Stimulated activated CD4-positive, alpha-beta T cell treated with anti-CD3 and anti-CD28 coated beads, Interleukin-2, amount 100 ng/mL, for 48 hours (primary cell): ENCODE measurements around the gene PDE5A.
"Not testable (repeated sequence)": the region's sequence is repeated elsewhere in the genome, so short reads cannot be mapped to it uniquely, and the experiment has no call there.

Experiments used
- DNase-seq, 2 donors: peaks; one replicate each; pipeline ENCODE4 v3.0.0-alpha.2; 2020

The PDE5A gene

DNA sequence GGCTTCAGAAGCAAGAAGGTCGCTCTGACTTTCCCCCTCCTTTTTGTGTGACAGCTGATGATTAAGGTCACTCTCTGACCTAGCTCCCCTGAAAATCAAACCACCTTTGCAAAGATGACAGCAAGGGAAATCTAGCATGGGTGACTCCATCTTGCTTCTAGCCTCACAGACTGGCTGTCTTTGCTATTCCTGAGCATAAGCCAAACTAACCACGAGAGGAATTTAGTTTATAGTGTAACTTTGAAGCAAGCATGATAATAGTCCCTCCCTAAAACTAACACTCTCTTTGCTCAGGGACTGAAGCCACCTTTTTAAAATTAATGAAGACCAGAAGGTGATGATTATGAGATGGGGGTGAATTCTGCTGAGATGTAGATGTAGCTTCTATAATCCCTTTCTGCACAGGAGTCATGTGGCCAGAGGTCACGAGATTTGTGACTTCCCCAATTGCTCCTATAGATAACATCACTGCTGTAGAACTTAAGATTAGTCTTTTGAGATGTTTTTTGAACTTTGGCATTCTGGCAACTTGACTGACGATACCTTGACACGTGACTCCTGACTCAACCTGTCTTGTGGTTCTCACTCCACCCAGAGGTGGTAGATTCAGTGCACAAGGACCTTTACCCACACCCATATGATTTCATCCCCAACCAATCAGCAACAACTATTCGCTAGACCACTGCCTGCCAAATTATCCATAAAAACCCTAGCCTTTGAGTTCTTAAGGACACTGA is 14.9 kb upstream of the PDE5A start:
- DNase-seq = no peak

DNA sequence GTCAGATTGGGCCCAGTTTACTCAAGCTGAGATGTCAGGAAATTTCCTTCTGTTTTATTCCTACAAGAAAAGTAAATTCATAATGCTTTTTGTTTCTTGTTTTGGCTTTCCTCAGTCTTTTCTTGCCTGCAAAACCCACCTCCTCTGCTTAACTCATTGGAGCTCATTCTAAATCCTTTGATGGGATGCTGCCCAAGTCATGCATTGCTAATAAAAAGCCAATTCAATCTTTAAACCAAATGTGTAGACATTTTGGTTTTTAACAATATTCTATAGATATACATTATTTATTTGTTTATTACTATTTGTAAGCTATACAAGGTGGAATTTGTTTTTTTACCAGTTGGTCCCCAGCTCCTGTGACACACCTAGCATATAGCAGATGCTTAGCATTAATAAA is 13.2 kb upstream of the PDE5A start:
- no peak for DNase-seq

DNA sequence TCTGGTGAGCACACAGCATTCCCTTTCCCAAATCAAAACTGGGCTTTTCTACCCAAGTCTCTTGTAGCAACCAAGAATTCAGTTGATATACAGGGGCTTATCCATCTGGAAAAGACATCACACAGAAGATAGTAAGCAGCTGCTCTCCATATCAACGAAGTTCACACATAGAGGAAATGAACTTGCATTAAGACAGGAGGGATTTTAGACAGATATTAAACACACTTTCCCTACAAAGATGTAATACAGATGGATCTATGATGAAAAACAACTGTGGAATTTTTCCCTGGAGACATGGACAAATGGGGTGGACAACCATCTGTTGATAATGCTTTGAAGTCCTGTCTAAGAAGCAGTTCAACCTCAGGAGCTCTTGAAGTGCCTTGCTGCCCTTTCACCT is 9.8 kb upstream of the PDE5A start:
- no peak for DNase-seq

DNA sequence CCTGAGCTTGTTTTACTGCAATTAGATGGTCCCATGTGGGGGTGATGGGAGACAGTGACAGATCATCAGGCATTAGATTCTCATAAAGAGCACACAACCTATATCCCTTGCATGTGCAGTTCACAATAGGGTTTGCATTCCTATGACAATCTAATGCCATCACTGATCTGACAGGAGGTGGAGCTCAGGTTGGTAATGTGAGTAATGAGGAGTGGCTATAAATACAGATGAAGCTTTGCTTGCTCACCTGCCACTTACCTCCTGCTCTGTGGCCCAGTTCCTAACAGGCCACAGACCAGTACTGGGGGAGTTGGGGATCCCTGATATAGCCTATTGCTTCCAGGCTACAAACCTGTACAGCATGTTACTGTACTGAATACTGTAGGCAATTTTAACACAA is 8.2 kb upstream of the PDE5A start:
- not testable (repeated sequence) for DNase-seq

DNA sequence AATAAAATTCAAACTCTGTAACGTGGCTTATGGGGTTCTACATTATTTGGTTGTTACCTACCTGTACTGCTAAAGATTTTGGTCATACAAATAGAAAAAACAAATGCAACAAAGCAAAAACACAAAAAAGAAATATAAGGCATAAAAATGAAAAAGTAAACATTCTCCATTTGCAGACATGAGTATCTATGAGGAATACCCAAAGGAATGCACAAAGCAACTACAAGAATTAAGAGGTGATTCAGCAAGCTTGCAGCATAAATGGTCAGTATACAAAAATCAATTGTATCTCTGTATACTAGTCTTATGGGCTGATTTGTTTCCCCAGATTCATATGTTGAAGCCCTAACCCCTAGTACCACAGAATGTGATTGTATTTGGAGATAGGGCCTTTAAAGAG is 3.6 kb upstream of the PDE5A start:
- no peak for DNase-seq

DNA sequence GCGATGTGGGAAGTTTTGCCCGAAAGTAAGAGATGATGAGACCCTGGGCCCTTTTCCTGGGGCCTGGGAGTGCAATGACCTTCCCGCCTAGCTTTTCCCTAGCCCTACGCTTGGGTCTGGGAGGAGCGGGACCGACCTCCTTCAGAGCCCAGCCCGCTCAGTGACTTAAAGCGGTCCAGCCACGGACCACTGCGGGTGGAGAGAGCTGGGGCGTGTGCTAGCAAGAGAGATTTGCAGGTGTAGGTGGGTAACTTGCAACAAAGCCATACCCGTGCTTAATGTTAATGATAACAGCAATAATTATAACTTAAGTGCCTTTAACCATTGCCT is 503 bp upstream of the PDE5A start:
- no peak for DNase-seq

DNA sequence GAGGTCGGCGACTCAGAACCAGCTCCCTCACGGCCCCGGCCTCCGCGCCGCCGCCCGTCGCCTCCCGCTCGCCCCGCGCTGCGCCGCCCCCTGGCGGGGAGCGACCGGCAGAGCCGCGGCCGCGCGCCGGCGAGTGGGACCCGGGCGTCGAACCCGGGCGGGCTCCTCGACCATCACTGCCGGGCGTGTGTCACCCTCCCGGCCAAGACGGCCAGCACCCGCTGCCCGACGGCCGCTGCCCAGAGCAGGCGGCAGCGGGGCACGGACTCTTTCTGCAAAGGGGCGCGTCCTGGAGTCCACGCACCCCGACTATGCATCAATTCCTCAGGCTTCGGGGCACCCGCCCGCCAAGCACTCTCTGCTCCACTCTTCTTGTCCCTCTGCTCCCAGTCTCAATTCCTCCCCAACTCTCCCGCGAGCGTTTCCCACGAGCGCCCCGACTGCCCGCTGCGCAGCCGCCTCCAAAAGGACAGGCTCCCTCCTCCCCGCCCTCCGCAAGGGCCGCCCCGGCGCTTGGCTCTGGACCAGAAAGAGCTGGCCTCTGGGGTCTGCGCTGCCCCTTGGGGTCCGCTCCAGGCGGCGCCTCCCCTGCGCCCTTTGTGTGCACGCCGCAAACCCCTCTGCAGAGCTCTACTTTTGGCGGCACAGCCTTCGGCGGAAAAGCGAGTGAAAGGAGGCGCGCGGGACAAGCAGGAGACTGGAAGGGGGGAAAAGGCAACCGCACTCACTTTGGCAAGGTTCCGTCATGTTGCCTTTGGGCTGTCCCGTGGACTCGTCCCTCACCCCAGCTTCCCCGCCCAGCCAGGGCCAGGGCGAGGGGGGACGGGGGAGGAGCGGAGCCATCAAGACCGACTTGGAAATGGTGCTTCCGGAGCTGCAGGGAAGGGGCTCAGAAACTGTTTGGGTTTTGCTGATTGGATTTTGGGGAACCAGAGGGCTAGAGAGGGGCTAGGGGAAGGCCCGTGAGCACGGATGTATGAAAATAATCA is 1.0 kb downstream of the PDE5A start:
- peak; percentile 49 to 56 for DNase-seq

DNA sequence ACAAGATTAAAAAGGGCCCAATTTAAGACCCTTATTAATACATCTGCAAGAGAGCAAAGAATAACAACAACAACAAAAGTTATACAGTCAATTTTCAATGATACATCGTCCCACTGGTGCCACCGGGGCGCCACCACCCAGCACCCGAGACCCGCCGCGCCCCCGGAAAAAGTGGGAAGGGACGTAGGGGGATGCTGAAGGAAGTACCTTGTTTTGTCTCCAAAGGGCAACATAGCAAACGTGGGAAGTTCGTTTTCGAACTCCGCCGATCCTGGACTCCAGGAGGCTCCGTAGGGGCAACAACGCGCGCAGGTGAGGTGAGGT is 1.7 kb downstream of the PDE5A start:
- DNase-seq = no peak

DNA sequence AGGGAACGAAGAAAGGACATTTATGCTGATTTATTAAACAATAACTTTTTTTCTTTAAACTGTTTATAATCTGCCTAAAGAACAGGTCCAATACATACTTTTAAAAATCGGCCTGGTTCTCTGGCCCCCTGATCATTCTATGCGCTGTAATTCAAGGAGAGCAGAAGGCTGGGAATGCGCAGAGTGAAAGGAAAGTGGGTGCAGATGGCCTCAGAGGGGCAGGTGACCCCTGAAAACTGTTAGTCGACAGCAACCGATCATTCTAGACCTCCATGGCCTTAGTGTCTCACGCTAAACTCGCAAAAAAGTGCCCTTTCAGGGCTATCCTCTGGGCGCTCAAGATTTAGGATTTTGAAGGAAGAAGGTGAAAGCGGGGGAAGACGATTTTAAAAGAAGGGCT is 2.2 kb downstream of the PDE5A start:
- DNase-seq = no peak

DNA sequence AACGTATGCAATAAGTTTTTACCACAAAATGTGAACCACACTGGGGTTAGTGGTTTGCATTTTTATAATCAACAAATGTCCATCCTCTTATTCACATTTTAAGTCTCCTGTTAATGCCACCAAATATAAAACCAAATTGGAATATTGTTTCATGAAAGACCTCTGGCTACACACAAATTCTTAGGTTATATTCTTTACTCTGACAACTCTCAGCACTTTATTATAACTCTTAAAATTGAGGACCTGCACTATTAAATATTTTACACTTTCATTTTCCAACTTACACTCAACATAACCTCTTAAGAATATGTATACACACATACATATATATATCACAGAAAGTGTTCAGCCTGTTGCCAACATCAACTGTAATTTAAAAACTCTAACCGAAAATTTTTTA is 2.8 kb downstream of the PDE5A start:
- DNase-seq = no peak

DNA sequence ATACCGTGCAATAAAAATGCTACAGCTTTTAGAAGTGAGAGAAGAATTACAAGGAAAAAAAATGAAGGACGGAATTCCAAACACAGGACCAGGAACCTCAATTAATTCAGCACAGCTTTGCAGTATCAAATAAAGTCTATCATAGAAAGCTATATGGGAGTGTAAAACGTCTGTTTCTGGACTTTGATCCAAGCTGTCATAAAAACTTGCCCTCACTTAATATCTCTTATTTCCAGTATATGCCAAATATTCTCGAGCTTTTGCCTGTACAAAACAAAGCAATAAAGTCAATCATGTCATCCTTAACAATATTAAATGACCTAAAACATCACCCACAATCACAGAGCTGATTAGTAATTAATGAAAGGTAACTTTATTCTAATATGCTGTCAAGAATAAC is 4.2 kb downstream of the PDE5A start:
- no peak for DNase-seq

DNA sequence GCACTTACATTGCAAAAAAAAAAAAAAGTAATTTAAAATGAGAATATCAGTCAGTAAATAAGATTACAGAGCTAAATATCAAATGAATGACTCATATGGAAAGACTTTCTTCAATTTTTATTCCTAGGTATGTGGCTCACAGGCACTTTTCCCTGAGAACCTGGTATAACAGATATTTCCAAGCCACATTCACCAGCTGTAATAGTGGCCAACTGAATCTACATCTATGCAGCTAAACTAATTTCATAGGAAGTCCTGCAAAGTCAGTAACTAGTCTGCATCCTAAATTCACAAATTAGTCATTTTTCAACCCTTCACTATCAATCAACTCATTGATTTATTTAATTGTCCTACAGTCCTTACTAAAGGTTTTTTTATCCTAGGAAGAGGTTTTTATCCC is 5.6 kb downstream of the PDE5A start:
- DNase-seq = no peak

DNA sequence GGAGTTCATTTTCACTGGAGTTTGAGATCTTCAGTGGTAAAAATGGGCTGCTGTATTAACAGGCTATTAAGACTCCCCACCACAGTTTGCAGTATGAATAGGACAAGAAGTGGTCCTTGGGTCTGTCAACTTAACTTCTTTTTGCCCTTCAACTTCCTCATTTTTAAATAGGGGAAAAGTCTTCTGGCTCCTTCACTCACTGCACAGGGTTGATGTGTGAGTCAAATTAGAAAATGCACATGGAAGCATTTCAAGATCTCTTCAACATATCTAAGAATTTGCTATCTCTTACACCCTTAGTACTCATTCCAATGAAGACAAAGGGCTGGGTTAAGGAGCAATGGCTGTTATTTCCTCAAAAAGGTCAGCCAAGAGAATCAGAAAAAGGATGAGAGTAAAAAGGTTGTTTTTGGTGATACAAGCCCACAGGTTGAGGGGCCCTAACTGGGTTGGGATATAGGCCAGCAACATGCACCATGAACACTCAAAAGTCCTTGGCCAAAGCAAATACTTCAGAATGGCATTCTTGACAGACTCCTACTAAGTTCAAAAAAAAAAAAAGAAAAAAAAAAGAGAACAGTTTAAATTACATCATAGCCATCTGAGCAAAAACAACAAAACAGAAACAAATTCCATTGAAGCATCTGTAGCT is 13.4 kb downstream of the PDE5A start:
- DNase-seq = no peak

DNA sequence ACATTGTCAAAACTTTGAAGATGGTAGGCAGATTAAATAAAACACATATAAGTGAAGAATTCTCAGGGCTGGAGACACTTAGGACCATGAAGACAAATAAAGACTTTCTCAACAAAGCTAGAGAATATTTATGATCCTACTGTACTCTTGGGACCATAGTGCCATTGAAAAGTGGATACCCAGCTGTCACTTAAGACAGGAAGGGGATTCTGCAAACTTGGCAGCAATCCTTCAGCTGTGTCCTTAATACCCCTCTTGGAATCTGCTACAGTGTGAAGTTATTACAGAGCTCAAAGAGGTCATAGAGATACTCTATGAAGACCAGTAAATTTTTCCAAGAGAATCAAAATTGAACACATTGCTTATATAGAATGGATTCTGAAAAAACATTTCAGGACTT is 24.3 kb downstream of the PDE5A start:
- no peak for DNase-seq

DNA sequence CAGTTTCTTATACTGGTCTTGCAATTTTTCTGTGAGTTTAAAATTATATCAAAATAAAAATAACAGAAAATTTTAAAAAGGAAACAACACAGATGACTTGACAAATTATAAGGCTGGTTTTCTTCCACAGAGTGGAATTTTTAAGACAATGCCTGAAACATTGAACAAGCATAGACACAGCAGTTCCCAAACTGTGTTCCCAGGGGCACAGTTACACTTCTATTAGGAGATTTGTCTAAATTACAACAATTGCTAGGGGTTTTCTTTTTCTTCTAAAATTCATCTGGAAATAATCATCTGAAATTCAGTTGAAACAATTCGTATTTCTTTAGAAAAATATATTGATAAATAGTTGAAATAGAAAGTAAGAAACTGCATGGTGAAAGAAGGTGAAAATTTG is 26.2 kb downstream of the PDE5A start:
- no peak for DNase-seq

DNA sequence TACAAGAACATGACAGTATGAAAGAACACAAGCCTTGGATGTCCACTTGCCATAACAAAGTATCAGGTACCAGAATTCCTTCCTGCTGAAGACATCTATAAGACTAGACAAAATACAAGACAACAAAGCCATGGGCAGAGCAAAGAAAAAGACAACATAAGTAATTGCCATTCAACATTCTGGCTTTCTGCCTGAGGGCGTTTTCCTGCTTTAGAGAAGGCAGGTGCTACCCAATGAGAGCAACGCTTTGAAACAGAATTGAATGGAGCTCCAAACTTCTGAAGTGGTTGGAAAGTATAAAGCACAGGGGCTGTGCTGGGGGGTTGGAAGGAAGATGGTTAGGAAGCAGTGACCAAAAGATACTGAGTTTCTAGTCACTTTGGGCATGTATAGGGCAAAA is 30.1 kb downstream of the PDE5A start:
- no peak for DNase-seq

DNA sequence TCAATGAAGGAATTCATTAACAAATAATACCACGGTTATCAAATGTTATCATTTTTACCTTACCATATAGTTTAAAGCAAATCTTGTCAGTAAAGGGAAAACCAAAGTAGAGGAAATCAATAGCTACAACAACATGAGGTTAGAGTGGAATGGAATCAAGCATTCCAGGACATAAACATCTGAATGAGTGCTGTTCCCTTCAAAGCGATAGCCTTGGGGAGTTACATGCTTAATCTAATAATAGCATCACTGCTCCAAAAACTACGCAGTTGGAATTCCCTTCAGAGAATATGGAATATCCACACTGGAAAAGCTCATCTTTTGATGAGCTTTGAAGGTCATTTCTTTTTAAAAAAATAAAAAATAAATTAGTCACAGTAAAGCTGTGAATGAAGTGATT is 31.2 kb downstream of the PDE5A start:
- DNase-seq = no peak

DNA sequence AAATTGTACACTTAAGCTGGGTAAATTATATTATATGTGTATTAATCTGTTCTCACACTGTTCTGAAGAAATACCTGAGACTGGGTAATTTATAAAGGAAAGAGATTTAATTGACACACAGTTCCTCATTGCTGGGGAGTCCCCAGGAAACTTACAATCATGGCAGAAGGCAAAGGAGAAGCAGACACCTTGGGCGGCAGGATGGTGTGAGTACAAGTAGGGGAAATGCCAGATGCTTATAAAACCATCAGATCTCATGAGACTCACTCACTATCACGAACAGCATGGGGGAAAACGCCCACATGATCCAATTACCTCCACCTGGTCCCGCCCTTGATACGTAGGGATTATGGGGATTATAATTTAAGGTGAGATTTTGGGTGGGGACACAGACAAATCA is 34.9 kb downstream of the PDE5A start:
- no peak for DNase-seq

DNA sequence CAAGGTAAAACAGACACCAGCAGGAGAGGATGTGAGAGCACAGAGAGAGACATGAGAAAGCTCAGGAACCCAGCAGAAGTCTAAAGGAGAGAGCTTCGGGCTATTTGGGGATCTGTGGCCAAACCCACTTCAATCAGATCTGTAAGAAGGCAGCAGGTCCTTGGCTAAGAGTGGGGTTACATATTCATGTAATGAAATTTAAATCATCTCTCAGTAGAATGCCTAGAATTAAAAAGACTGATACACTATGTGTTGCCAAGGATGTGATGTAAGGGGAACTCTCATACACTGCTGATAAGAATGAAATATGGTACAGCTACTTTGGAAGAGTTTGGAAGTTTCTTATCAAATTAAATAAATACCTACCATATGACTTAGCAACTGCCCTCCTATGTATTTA is 35.8 kb downstream of the PDE5A start:
- no peak for DNase-seq

DNA sequence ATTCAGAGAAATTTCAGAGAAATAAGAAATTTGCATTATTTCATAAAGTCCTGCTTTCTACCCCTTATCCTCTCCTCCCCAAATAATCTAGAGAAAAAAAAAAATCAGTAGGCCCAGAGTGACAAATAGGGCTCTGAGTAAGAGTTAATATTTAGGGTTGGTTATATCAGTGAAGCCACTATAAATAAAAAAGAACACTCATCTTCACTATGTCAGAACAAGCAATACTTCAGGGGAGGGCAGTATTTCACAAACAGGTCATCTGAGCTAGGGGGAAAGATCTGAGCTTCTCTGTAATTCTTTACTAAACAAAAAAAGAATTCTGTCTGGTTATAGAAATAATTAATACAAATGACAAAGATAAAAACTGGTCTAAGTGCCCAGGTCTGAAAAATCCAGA is 39.4 kb downstream of the PDE5A start:
- no peak for DNase-seq

DNA sequence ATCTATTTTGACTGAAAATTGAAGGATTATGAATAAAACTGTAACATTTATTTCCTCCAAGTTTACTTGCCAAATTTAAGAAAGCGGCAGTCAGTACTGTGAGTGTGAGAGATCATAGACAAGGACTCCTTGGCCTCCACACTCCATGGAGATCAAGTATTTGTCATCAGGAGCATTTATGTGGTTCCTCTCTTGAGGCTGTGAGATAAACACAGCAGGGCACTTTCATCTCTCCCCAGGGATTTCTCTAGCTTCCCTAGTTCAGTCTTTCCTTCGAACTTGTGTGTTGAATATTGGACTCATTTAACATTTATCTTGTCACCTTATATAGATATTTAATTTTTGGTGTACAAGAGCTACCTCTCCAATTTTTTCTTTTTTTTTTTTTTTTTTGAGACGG is 40.8 kb downstream of the PDE5A start:
- DNase-seq = no peak

DNA sequence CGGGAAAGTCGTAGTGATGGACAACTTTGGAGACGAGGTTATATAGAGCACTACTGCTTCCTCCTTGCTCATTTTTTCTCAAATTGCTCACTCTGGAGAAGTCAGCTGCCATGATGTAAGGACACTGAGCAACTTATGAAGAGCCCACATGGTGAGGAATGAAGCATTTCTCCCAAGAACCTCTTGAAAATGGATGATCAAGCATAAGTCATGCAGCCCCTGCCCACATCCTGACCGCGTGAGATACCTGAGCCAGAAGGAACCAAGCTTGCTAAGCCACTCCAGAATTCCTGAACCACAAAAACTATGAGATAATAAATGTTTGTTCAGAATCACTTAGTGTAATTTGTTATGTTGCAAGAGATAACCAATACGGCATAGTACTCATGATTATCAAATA is 42.8 kb downstream of the PDE5A start:
- no peak for DNase-seq

DNA sequence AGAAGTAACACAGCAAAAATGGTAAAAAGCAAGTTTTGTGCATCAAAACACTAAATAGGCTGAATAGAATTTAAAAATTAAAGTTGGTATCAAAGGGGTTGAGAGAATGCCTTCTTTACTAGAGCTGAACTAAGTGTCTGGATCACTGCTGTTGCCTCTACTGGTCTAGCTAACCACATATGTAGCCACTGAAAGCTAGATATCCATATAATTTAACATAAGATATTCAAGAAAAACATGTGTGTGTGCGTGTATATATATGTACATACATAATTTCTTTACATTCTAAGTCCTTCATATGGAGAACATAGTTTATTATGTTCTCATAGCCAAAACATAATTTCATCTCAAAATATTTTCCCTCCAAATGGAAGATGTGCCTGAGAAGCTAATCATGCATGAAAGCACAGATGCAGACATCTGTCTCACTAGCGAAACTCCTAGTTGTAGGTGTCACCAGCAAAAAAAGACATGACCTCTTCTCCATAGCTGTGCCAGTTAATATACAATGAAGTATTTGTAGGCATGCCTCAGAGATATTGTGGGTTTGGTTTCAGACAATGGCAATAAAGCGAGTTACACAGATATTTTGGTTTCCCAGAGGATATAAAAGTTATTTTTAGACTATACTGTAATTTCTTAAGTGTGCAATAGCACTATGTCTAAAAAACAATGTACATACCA is 47.3 kb downstream of the PDE5A start:
- DNase-seq = no peak

DNA sequence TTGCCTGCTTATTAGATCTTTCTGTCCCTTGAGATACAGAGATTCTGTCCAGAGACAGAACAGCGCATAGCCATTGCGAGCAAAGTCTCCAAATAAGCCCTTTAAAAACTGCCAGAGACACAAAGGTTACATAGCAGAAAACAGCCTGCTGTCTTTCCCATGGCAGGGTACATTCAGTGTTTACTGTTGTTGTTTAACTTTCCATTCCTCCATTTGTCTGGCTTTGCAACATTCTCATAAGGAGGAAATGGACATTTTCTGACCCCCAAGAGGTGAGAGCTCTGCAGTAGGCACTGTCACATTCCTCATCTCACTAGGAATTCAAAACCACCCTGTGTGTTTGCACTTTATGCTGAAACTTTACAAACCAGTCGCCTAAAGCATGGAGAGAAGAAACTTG is 48.3 kb downstream of the PDE5A start:
- no peak for DNase-seq
